A549 (cell line): Measurements from ENCODE around the gene GTF3A. TPM values are rescaled to one million over a fixed set of nuclear protein-coding genes. Genes with fewer than 3 reads are reported as not detected.

Experiments used
- ATAC-seq, 2 experiments: fragments of 200-7000 bp in 1 of 2; fragments of >200 bp in 1 of 2; cut with Nextera tagmentation in 1 of 2; cut with Tn5 transposase in 1 of 2; 3 replicates each; pipeline versions ENCODE4 v1.8.0 to v1.9.1; 2018 to 2020; ENCODE audit warnings: mild to moderate bottlenecking in 1 of 2, moderate library complexity in 1 of 2
- CTCF ChIA-PET: fragments of 300-600 bp; sonication (Branson Sonifier 250); formaldehyde crosslinking; extraction: SDS; loops from one replicate; lab custom pipeline; 2021; ENCODE audit warnings: antibody characterized with exemption, inconsistent platforms; lab: Yijun Ruan, JAX
- POLR2A ChIA-PET: fragments of 350-600 bp; formaldehyde crosslinking; extraction: SDS; loops from one replicate; lab custom pipeline; 2021; ENCODE audit warnings: antibody characterized with exemption, inconsistent platforms; lab: Yijun Ruan, JAX
- DNase-seq, 2 experiments: peaks; one replicate each; pipeline versions ENCODE4 v3.0.0 to v3.0.0-alpha.2; 2011 to 2016; ENCODE audit warnings: low read depth in 1 of 2, low spot score in 1 of 2
- FAIRE-seq: peaks from 2 replicates; lab custom pipeline; 2011; peaks lifted over from hg19 to GRCh38; lab: Jason Lieb, UNC
- H3K27ac ChIP-seq, 2 experiments: fragments of >200 bp; sonication (Bioruptor Twin); formaldehyde crosslinking; 3 replicates each; pipeline ENCODE4 v1.5.1; 2016 to 2017
- H3K4me1 ChIP-seq: fragments of >200 bp; sonication (Bioruptor Twin); formaldehyde crosslinking; 3 replicates; pipeline ENCODE4 v1.6.1; 2016
- H3K4me2 ChIP-seq: fragments of >200 bp; sonication (Bioruptor Twin); formaldehyde crosslinking; 3 replicates; pipeline ENCODE4 v1.6.1; 2016
- H3K4me3 ChIP-seq: fragments of >200 bp; sonication (Bioruptor Twin); formaldehyde crosslinking; 3 replicates; pipeline ENCODE4 v1.5.1; 2016
- H3K9me3 ChIP-seq: fragments of >200 bp; sonication (Bioruptor Twin); formaldehyde crosslinking; 3 replicates; pipeline ENCODE4 v1.6.1; 2016
- BHLHE40 ChIP-seq: IDR thresholded peaks from 2 replicates; pipeline ENCODE4 v1.6.1; 2012; ENCODE audit warnings: low read depth, low read length, inconsistent platforms
- CBX2 ChIP-seq: fragments of 200-600 bp; sonication (generic); IDR thresholded peaks from 2 replicates; pipeline ENCODE4 v1.6.1; 2016; ENCODE audit warnings: low read depth, mild to moderate bottlenecking, borderline replicate concordance
- CBX8 ChIP-seq: fragments of 200-600 bp; sonication (generic); IDR thresholded peaks from 2 replicates; pipeline ENCODE4 v1.6.1; 2016
- CEBPB ChIP-seq, 2 experiments: fragments of >200 bp in 1 of 2; sonication (Bioruptor Twin) in 1 of 2; formaldehyde crosslinking in 1 of 2; IDR thresholded peaks; 2 replicates each; pipeline ENCODE4 v1.6.1; 2012 to 2016
- EHMT2 ChIP-seq: fragments of 200-600 bp; sonication (generic); IDR thresholded peaks from 2 replicates; pipeline ENCODE4 v1.6.1; 2016; ENCODE audit warnings: antibody characterized with exemption, low read depth, mild to moderate bottlenecking, moderate library complexity
- ESRRA ChIP-seq: fragments of 150-350 bp; IDR thresholded peaks from 2 replicates; pipeline ENCODE4 v1.6.1; 2014; ENCODE audit warnings: mild to moderate bottlenecking, low read length, borderline replicate concordance
- FOSB ChIP-seq: fragments of 250-450 bp; sonication (Bioruptor Pico); IDR thresholded peaks from 2 replicates; pipeline ENCODE4 v1.5.0; 2020; ENCODE audit warnings: mild to moderate bottlenecking, moderate library complexity
- FOXS1 ChIP-seq: fragments of 250-450 bp; sonication (Bioruptor Pico); IDR thresholded peaks from 2 replicates; pipeline ENCODE4 v1.5.0; 2020; ENCODE audit warnings: mild to moderate bottlenecking, moderate library complexity
- HOXA7 ChIP-seq: fragments of 250-450 bp; sonication (Bioruptor Pico); IDR thresholded peaks from 2 replicates; pipeline ENCODE4 v1.5.0; 2020; ENCODE audit warnings: mild to moderate bottlenecking, moderate library complexity
- HOXB13 ChIP-seq: fragments of 250-450 bp; sonication (Bioruptor Pico); IDR thresholded peaks from 2 replicates; pipeline ENCODE4 v1.5.0; 2020; ENCODE audit warnings: low read depth, mild to moderate bottlenecking, moderate library complexity
- JUNB ChIP-seq: fragments of >200 bp; sonication (Bioruptor Twin); formaldehyde crosslinking; IDR thresholded peaks from 2 replicates; pipeline ENCODE4 v1.6.1; 2016
- MAX ChIP-seq: IDR thresholded peaks from 2 replicates; pipeline ENCODE4 v1.6.1; 2012
- MAZ ChIP-seq: fragments of 150-350 bp; IDR thresholded peaks from 2 replicates; pipeline ENCODE4 v1.6.1; 2014; ENCODE audit warnings: antibody characterized with exemption, low read depth, low read length, borderline replicate concordance
- NPAS2 ChIP-seq: fragments of 250-450 bp; sonication (Bioruptor Pico); IDR thresholded peaks from 2 replicates; pipeline ENCODE4 v1.8.0; 2022; ENCODE audit warnings: mild to moderate bottlenecking, moderate library complexity, borderline replicate concordance
- PHF8 ChIP-seq: fragments of 200-600 bp; sonication (generic); IDR thresholded peaks from 2 replicates; pipeline ENCODE4 v1.6.1; 2016; ENCODE audit warnings: low read depth, mild to moderate bottlenecking, antibody characterized with exemption, moderate library complexity, borderline replicate concordance
- POLR2AphosphoS2 ChIP-seq: conservative IDR thresholded peaks from 2 replicates; pipeline ENCODE4 v1.6.1; 2012; ENCODE audit warnings: low read length, improper control_type of control experiment, inconsistent platforms
- RFX5 ChIP-seq: fragments of 450-650 bp; IDR thresholded peaks from 2 replicates; pipeline ENCODE4 v1.7.1; 2014; ENCODE audit warnings: antibody characterized with exemption, mild to moderate bottlenecking, moderate library complexity
- SREBF2 ChIP-seq: fragments of 450-650 bp; IDR thresholded peaks from 2 replicates; pipeline ENCODE4 v1.6.1; 2014; ENCODE audit warnings: mild to moderate bottlenecking, moderate library complexity
- ZFP36 ChIP-seq: fragments of 450-650 bp; IDR thresholded peaks from 2 replicates; pipeline ENCODE4 v1.6.1; 2014; ENCODE audit warnings: borderline replicate concordance; ENCODE audit not compliant: partially characterized antibody
- ZSCAN20 ChIP-seq: fragments of 250-450 bp; sonication (Bioruptor Pico); IDR thresholded peaks from 2 replicates; pipeline ENCODE4 v1.8.0; 2022; ENCODE audit warnings: mild to moderate bottlenecking, moderate library complexity
- WGBS: methylation state at CpG from one replicate; pipeline ENCODE4 v1.1.6; 2017; ENCODE audit errors: missing lambda C conversion rate; 5-methylcytosine and 5-hydroxymethylcytosine counted together
- polyA plus RNA-seq, 4 experiments: library from polyadenylated mRNA; depleted of rRNA in 3 of 4; stranded (reverse); fragments of >200 nt; fragmentation: RNase III in 1 of 4; extraction: RNeasy Plus Mini Kit Qiagen cat#74134 plus additional on column Dnase treatment in 1 of 4; gene quantifications; 2 replicates in 3 of 4; 3 replicates in 1 of 4; pipeline ENCODE4 v1.2.3, GENCODE V29; 2011 to 2017
- TF ChIP-seq, protein P1 (sequence below): fragments of 200-600 bp; sonication (generic); IDR thresholded peaks from 2 replicates; pipeline ENCODE4 v1.6.1; 2016; ENCODE audit warnings: antibody characterized with exemption, mild to moderate bottlenecking, moderate library complexity

Gene GTF3A
- polyA plus RNA-seq, 2 of the 4 experiments (the other 2 are of a cell fraction): 93.1 to 132 TPM

- H3K27ac ChIP-seq: no peak overlapping the region
- no peak for FAIRE-seq
- H3K4me3 ChIP-seq: no peak overlapping the region
- TF ChIP-seq BHLHE40 (no peak), PHF8 (no peak), ZFP36 (no peak), HOXA7 (no peak), FOXS1 (CRISPR knock-in tag) (no peak), CBX8 (no peak), HOXB13 (CRISPR knock-in tag) (no peak), POLR2AphosphoS2 (no peak), JUNB (no peak), CBX2 (no peak), MAZ (no peak)
- H3K4me1 ChIP-seq: peaks cover 17% of the 10 kb centered on the region
- no peaks in the 10 kb centered on the region for H3K9me3 ChIP-seq
- H3K4me2 ChIP-seq: no peak overlapping the region
- ATAC-seq: no peak
- DNase-seq: no peak
- CTCF ChIA-PET: interaction anchor here (1.1 to 5.3 kb wide), 5 partner anchors 44 to 526 kb away, joined by 3 to 28 read pairs (median 5); no protein-coding TSS in a partner anchor
- WGBS: 79% methylated on average over 2 of the region's 2 CpGs
- POLR2A ChIA-PET: interaction anchor here (1.8 kb wide), 1 partner anchor 22 kb away, joined by 5 read pairs; the partner anchor contains the start of gene MTIF3
These were observed 3.2 kb downstream of the GTF3A start for GRCh38 chr13:27427641-27428040.

DNA sequence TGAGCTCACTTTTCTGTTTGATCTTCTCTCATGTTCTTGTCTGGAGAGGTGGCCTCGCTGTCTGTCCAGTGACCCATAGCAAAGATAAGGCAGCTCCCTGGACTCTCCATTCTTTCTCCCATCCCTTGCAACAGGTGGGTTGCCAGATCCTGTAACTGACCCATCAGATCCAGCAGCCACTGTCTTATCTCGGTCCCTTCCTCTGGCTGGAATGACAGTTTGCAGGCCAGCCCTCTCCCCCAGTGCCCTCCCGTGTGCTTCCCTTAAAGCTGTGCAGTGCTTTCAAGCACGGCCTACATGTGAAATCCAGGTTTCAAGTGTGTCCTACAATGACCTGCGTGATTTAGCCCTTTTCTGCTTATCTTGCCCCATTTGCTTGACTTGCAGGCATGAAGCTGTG, 3.7 kb downstream of the GTF3A start:
- 92% methylated on average over 5 of the region's 5 CpGs for WGBS
- POLR2A ChIA-PET: interaction anchor here (1.8 kb wide), 1 partner anchor 22 kb away, joined by 5 read pairs; the partner anchor contains the start of gene MTIF3
- ATAC-seq (no peak), FAIRE-seq (no peak), DNase-seq (no peak)
- Histone ChIP-seq H3K9me3 (no peaks in the 10 kb centered on the region), H3K4me1 (peaks cover 17% of the 10 kb centered on the region), H3K4me2 (no peak overlapping the region), H3K4me3 (no peak overlapping the region), H3K27ac (no peak overlapping the region)
- CTCF ChIA-PET: interaction anchor here (1.1 to 5.3 kb wide), 5 partner anchors 45 to 526 kb away, joined by 3 to 28 read pairs (median 5); no protein-coding TSS in a partner anchor
- TF ChIP-seq CEBPB (IDR thresholded peaks at IDR 0.05): no peak
- TF ChIP-seq, protein P1, sequence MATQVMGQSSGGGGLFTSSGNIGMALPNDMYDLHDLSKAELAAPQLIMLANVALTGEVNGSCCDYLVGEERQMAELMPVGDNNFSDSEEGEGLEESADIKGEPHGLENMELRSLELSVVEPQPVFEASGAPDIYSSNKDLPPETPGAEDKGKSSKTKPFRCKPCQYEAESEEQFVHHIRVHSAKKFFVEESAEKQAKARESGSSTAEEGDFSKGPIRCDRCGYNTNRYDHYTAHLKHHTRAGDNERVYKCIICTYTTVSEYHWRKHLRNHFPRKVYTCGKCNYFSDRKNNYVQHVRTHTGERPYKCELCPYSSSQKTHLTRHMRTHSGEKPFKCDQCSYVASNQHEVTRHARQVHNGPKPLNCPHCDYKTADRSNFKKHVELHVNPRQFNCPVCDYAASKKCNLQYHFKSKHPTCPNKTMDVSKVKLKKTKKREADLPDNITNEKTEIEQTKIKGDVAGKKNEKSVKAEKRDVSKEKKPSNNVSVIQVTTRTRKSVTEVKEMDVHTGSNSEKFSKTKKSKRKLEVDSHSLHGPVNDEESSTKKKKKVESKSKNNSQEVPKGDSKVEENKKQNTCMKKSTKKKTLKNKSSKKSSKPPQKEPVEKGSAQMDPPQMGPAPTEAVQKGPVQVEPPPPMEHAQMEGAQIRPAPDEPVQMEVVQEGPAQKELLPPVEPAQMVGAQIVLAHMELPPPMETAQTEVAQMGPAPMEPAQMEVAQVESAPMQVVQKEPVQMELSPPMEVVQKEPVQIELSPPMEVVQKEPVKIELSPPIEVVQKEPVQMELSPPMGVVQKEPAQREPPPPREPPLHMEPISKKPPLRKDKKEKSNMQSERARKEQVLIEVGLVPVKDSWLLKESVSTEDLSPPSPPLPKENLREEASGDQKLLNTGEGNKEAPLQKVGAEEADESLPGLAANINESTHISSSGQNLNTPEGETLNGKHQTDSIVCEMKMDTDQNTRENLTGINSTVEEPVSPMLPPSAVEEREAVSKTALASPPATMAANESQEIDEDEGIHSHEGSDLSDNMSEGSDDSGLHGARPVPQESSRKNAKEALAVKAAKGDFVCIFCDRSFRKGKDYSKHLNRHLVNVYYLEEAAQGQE: no peak

DNA sequence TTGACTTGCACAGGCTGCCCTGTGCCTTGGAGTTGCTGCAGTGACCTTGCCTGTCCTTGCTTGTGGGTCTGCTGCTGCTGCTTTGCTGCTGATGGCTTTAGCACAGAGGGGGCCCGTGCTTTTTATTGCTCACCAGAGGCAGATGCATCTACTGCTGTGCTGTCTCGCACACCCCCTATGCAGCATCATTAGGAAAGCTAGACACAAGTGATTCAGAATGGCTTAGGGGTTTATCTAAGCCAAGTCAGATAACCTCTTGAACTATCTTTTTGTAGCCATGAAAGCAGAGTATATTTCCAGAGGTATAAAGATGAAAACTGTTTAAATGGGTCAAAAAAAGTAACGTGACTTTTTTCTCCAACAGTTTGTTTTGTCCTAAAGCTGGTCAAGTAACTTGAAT, 7.8 kb downstream of the GTF3A start:
- ChIA-PET CTCF (no interaction called here), POLR2A (no interaction called here)
- ATAC-seq (no peak), FAIRE-seq (no peak), DNase-seq (no peak)
- no peak overlapping the region for H3K4me3 ChIP-seq
- peaks cover 2% of the 10 kb centered on the region; the same call in 2 of the 3 replicates for H3K4me1 ChIP-seq
- TF ChIP-seq ZSCAN20 (CRISPR knock-in tag) (no peak), RFX5 (no peak), NPAS2 (CRISPR knock-in tag) (no peak), FOSB (CRISPR knock-in tag) (no peak), SREBF2 (no peak), EHMT2 (no peak), ESRRA (no peak), MAX (no peak), POLR2AphosphoS2 (no peak), JUNB (no peak), PHF8 (no peak), CEBPB (IDR thresholded peaks at IDR 0.05) (no peak)
- H3K4me2 ChIP-seq: no peak overlapping the region
- no peak overlapping the region for H3K27ac ChIP-seq
- H3K9me3 ChIP-seq: no peaks in the 10 kb centered on the region
- WGBS: 90% methylated on average over 3 of the region's 3 CpGs
